Ishikawa (cell line): ENCODE data around the gene DIAPH3.

Experiments used
- CEBPB ChIP-seq: IDR thresholded peaks from 2 replicates; pipeline ENCODE4 v1.6.1; 2012
- CREB1 ChIP-seq: IDR thresholded peaks from 2 replicates; pipeline ENCODE4 v1.6.1; 2012; ENCODE audit warnings: low read depth
- NFIC ChIP-seq: IDR thresholded peaks from 2 replicates; pipeline ENCODE4 v1.6.1; 2012
- REST ChIP-seq: IDR thresholded peaks from 2 replicates; pipeline ENCODE4 v1.6.1; 2012; ENCODE audit warnings: low read depth, mild to moderate bottlenecking
- TAF1 ChIP-seq: IDR thresholded peaks from 2 replicates; pipeline ENCODE4 v1.6.1; 2012; ENCODE audit warnings: low read depth, mild to moderate bottlenecking
- TF ChIP-seq, protein P1 (sequence below): IDR thresholded peaks from 2 replicates; pipeline ENCODE4 v1.6.1; 2012
- TF ChIP-seq, protein P2 (sequence below): IDR thresholded peaks from 2 replicates; pipeline ENCODE4 v1.6.1; 2012

DNA sequence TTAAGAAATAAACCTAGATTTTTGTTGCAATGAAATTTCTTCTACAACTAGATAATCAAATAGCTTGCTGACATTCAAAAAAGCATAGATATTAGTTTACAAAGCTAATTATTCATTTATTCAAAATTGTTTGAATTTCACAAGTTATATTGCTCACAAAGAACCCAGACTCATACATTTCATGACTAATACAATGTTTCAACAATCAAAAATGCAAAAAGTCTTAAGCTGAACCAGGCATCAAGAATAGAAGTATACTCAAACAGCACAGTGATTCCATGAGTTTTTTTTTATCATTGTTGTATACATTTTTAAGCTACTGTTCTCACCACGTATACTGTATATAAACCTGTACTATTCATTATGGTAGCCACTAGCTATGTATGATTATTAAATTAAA lies 51.0 kb downstream of the DIAPH3 start:
- TF ChIP-seq TAF1 (no peak), NFIC (no peak), REST (no peak), CEBPB (no peak), CREB1 (no peak)
- TF ChIP-seq, protein P1, sequence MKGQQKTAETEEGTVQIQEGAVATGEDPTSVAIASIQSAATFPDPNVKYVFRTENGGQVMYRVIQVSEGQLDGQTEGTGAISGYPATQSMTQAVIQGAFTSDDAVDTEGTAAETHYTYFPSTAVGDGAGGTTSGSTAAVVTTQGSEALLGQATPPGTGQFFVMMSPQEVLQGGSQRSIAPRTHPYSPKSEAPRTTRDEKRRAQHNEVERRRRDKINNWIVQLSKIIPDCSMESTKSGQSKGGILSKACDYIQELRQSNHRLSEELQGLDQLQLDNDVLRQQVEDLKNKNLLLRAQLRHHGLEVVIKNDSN, result no peak
- TF ChIP-seq, protein P2, sequence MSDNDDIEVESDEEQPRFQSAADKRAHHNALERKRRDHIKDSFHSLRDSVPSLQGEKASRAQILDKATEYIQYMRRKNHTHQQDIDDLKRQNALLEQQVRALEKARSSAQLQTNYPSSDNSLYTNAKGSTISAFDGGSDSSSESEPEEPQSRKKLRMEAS, result no peak
